Measurements from ENCODE around the gene CFAP73.
A peak's percentile ranks its signal among the peaks of the same experiment; 100 is the strongest.

Gene CFAP73

GRCh38 chr12:113119980-113120669 is 29.4 kb upstream of the CFAP73 start:
- H3K27ac ChIP-seq = no peak overlapping the region
- TF ChIP-seq ZFX (IDR thresholded peaks at IDR 0.05) = no peak
- TF ChIP-seq, protein P1, sequence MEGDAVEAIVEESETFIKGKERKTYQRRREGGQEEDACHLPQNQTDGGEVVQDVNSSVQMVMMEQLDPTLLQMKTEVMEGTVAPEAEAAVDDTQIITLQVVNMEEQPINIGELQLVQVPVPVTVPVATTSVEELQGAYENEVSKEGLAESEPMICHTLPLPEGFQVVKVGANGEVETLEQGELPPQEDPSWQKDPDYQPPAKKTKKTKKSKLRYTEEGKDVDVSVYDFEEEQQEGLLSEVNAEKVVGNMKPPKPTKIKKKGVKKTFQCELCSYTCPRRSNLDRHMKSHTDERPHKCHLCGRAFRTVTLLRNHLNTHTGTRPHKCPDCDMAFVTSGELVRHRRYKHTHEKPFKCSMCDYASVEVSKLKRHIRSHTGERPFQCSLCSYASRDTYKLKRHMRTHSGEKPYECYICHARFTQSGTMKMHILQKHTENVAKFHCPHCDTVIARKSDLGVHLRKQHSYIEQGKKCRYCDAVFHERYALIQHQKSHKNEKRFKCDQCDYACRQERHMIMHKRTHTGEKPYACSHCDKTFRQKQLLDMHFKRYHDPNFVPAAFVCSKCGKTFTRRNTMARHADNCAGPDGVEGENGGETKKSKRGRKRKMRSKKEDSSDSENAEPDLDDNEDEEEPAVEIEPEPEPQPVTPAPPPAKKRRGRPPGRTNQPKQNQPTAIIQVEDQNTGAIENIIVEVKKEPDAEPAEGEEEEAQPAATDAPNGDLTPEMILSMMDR (conservative IDR thresholded peaks at IDR 0.05) = no peak

- no peak overlapping the region for H3K27ac ChIP-seq
- TF ChIP-seq, protein P1 (conservative IDR thresholded peaks at IDR 0.05) = no peak
- TF ChIP-seq ZFX (IDR thresholded peaks at IDR 0.05) = no peak
Measured at GRCh38 chr12:113120670-113121370, 28.7 kb upstream of the CFAP73 start.

GRCh38 chr12:113127791-113128199 is 21.7 kb upstream of the CFAP73 start:
- no peak overlapping the region for H3K27ac ChIP-seq
- no peak for TF ChIP-seq ZFX (IDR thresholded peaks at IDR 0.05)
- TF ChIP-seq, protein P1 (conservative IDR thresholded peaks at IDR 0.05) = no peak

GRCh38 chr12:113128802-113129663 is 20.5 kb upstream of the CFAP73 start:
- H3K27ac ChIP-seq = no peak overlapping the region
- TF ChIP-seq ZFX (IDR thresholded peaks at IDR 0.05) = no peak
- TF ChIP-seq, protein P1 (conservative IDR thresholded peaks at IDR 0.05) = no peak

- no peak for TF ChIP-seq ZFX (IDR thresholded peaks at IDR 0.05)
- TF ChIP-seq, protein P1 (conservative IDR thresholded peaks at IDR 0.05) = no peak
- H3K27ac ChIP-seq = no peak overlapping the region
Measured at GRCh38 chr12:113129664-113130456, 19.7 kb upstream of the CFAP73 start.

GRCh38 chr12:113130457-113131135 is 18.9 kb upstream of the CFAP73 start:
- no peak for TF ChIP-seq ZFX (IDR thresholded peaks at IDR 0.05)
- TF ChIP-seq, protein P1 (conservative IDR thresholded peaks at IDR 0.05) = peak; percentile 21
- no peak overlapping the region for H3K27ac ChIP-seq
